ENCODE data around the gene TEX35. TPM values are rescaled to one million over a fixed set of nuclear protein-coding genes. Genes with fewer than 3 reads are reported as not detected.

Gene TEX35
- total RNA-seq, 1 donor from 2014 or later, result not detected

DNA sequence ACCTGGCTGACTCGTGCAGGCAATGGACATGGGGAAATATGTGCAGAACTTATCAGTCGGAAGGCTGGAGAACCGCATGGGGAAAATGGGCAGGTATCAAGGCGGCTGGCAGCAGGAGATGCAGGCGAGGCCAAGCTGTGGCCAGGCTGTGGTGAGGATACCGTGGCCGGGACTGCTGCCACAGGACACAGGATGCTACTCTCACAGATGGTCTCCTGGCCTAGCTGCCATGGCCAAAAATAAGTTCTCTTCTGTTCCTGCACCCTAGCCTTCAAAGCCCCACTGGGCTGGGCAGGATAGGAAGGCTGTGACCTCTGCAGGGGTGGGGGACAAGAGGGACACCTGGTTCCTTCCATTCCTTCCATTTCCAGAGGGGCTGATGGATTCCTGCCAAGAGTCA lies 26.4 kb downstream of the TEX35 start:
- no peaks in the 10 kb centered on the region for H3K36me3 Mint-ChIP-seq (ENCODE audit: insufficient read depth)
- no peak for DNase-seq (ENCODE audit: low spot score, unreplicated experiment)
- no peaks in the 10 kb centered on the region for H3K9me3 Mint-ChIP-seq (ENCODE audit: low read depth)
- H3K27me3 Mint-ChIP-seq, result peaks cover 3% of the 10 kb centered on the region
- peaks cover 27% of the 10 kb centered on the region for H3K4me1 Mint-ChIP-seq (ENCODE audit: low read depth)
- TF ChIP-seq CTCF (IDR thresholded peaks at IDR 0.05; ENCODE audit: unreplicated experiment), result no peak
- peak overlapping the region; percentile 25 for H3K4me3 Mint-ChIP-seq (ENCODE audit: low read depth)
- H3K27ac Mint-ChIP-seq, result no peak overlapping the region

- Mint-ChIP-seq H3K36me3 (ENCODE audit: insufficient read depth) (no peaks in the 10 kb centered on the region), H3K9me3 (ENCODE audit: low read depth) (no peaks in the 10 kb centered on the region), H3K27ac (no peak overlapping the region), H3K4me1 (ENCODE audit: low read depth) (peaks cover 27% of the 10 kb centered on the region), H3K4me3 (ENCODE audit: low read depth) (peak overlapping the region; percentile 35), H3K27me3 (peaks cover 3% of the 10 kb centered on the region)
- DNase-seq (ENCODE audit: low spot score, unreplicated experiment), result no peak
- TF ChIP-seq CTCF (IDR thresholded peaks at IDR 0.05; ENCODE audit: unreplicated experiment), result no peak
Observed at GRCh38 chr1:178540204-178540603, 27.3 kb downstream of the TEX35 start.

DNA sequence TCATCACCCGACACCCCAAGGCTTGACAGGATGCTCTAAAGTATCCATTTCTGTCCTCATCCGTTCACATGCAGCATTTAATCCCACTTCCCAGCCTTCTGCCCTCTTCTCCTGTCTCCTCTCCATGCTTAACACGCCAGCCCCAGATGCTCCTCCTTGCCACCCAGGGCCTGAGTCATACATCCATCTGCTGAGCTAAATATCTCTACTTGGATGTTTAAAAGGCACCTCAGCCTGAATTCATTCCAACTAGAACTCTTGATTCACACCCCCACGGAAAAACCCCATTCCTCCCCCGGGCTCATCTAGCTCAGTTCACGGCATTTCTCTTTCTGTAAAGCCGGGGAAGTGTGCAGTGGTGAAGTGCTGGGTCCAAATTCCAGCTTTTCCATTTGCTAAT lies 27.7 kb downstream of the TEX35 start:
- H3K4me3 Mint-ChIP-seq (ENCODE audit: low read depth), result no peak overlapping the region

DNA sequence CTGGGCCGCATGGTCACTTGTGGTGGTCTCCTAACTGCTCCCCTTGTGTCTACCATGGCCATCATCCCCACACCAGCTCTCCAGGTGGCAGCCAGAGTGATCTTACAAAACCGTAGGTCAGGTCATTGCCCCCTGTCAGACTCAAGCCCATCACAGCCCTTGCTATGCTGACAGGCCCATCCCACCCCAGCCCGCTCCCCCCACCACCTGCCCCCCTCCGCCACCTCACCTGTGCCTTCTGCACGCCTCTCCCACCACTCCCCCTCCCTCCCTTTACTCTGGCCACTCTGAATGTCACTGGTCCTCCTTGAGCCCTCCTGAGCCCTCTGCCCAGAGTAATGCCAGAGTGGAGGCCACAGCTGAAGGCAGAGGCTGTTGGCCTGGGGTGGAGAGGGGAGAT lies 28.5 kb downstream of the TEX35 start:
- Mint-ChIP-seq H3K4me1 (ENCODE audit: low read depth) (peaks cover 27% of the 10 kb centered on the region), H3K9me3 (ENCODE audit: low read depth) (no peaks in the 10 kb centered on the region), H3K27ac (no peak overlapping the region), H3K27me3 (peaks cover 3% of the 10 kb centered on the region), H3K4me3 (ENCODE audit: low read depth) (peak overlapping the region; percentile 90), H3K36me3 (ENCODE audit: insufficient read depth) (peaks cover 3% of the 10 kb centered on the region)
- no peak for TF ChIP-seq CTCF (IDR thresholded peaks at IDR 0.05; ENCODE audit: unreplicated experiment)
- no peak for DNase-seq (ENCODE audit: low spot score, unreplicated experiment)

More for the DNA sequence above, 27.7 kb downstream of the TEX35 start:
- no peak for TF ChIP-seq CTCF (IDR thresholded peaks at IDR 0.05; ENCODE audit: unreplicated experiment)
- peaks cover 3% of the 10 kb centered on the region for H3K36me3 Mint-ChIP-seq (ENCODE audit: insufficient read depth)
- no peaks in the 10 kb centered on the region for H3K9me3 Mint-ChIP-seq (ENCODE audit: low read depth)
- peaks cover 3% of the 10 kb centered on the region for H3K27me3 Mint-ChIP-seq
- no peak for DNase-seq (ENCODE audit: low spot score, unreplicated experiment)
- H3K27ac Mint-ChIP-seq, result no peak overlapping the region
- H3K4me1 Mint-ChIP-seq (ENCODE audit: low read depth), result peaks cover 27% of the 10 kb centered on the region

DNA sequence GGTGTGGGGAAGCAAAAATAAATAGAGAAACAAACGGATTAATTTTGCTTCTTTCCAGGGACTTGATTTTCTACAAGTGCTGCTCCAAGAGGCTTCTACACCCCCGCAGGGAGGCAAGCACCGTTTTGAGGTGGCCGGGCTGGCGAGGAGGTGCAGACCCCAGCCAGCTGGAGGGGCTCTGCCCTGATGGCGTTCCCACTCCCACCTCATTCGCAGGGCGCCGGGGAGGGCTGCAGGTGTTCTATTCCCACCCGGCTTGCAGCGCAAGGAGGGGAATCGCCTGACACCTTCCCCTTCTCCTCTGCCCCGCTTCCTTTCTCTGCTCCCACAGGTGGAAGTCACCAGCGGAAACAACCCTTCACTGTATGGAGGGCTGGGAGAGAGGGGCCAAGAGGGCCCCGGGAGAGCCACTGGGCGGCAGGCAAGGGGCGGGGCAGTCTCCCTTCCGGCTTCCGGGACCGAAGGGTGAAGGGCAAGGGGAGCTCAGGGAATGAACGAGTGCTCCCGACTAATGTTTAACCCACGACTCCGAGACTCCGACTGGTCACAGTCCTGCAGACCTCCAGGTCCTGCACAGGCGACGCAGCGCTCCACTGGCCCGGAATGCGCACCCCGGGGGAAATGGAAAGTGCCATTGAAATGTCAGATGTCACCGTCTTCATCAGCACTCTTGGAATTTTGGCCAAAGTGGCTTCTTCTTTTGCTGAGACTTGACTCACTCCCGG lies 29.1 kb downstream of the TEX35 start:
- H3K36me3 Mint-ChIP-seq (ENCODE audit: insufficient read depth), result peaks cover 3% of the 10 kb centered on the region
- H3K9me3 Mint-ChIP-seq (ENCODE audit: low read depth), result no peaks in the 10 kb centered on the region
- DNase-seq (ENCODE audit: low spot score, unreplicated experiment), result peak; percentile 62
- peaks cover 3% of the 10 kb centered on the region for H3K27me3 Mint-ChIP-seq
- H3K4me1 Mint-ChIP-seq (ENCODE audit: low read depth), result peaks cover 22% of the 10 kb centered on the region
- peak overlapping the region; percentile 90 for H3K4me3 Mint-ChIP-seq (ENCODE audit: low read depth)
- TF ChIP-seq CTCF (IDR thresholded peaks at IDR 0.05; ENCODE audit: unreplicated experiment), result no peak
- H3K27ac Mint-ChIP-seq, result peak overlapping the region; percentile 92

Measured in progenitor cell of endocrine pancreas (in vitro differentiated cells).